Chondrocyte (in vitro differentiated cells): ENCODE data around the gene MDM1. TPM values are rescaled to one million over a fixed set of nuclear protein-coding genes. Genes with fewer than 3 reads are reported as not detected.

ENCODE experiments used
- DNase-seq: peaks from one replicate; pipeline ENCODE4 v3.0.0; 2021; ENCODE audit warnings: mixed read lengths, low spot score
- H3K27ac Mint-ChIP-seq: one replicate; pipeline ENCODE4 v1.8.0; 2021; ENCODE audit warnings: mild to moderate bottlenecking, moderate library complexity, mixed read lengths; ENCODE audit not compliant: unreplicated experiment
- H3K27me3 Mint-ChIP-seq: 2 replicates; pipeline ENCODE4 v1.8.0; 2021; ENCODE audit warnings: low read depth, mixed read lengths
- H3K36me3 Mint-ChIP-seq: 2 replicates; pipeline ENCODE4 v1.8.0; 2021; ENCODE audit warnings: low read depth, mixed read lengths
- H3K4me1 Mint-ChIP-seq: 2 replicates; pipeline ENCODE4 v1.8.0; 2021; ENCODE audit warnings: low read depth, mild to moderate bottlenecking, mixed read lengths
- H3K4me3 Mint-ChIP-seq: one replicate; pipeline ENCODE4 v1.8.0; 2021; ENCODE audit warnings: mild to moderate bottlenecking, moderate library complexity, mixed read lengths; ENCODE audit not compliant: unreplicated experiment
- H3K9me3 Mint-ChIP-seq: 2 replicates; pipeline ENCODE4 v1.8.0; 2021; ENCODE audit warnings: low read depth, mixed read lengths
- CTCF ChIP-seq: fragments of 200-600 bp; sonication (generic); IDR thresholded peaks from 2 replicates; pipeline ENCODE4 v1.5.0; 2021; ENCODE audit warnings: antibody characterized with exemption, mild to moderate bottlenecking, moderate library complexity
- total RNA-seq: library from RNA; stranded (reverse); gene quantifications from 3 replicates; pipeline ENCODE4 v1.2.1, GENCODE V29; 2021

The MDM1 gene
- total RNA-seq, 1 donor from 2014 or later: 9.5 TPM

GRCh38 chr12:68260153-68260552 lies 72.0 kb downstream of the MDM1 start:
- Mint-ChIP-seq H3K4me1 (peaks cover 48% of the 10 kb centered on the region), H3K9me3 (no peaks in the 10 kb centered on the region), H3K36me3 (no peaks in the 10 kb centered on the region), H3K27me3 (no peaks in the 10 kb centered on the region), H3K4me3 (no peak overlapping the region), H3K27ac (no peak overlapping the region)
- no peak for TF ChIP-seq CTCF
- DNase-seq: no peak

GRCh38 chr12:68259318-68259940 lies 72.7 kb downstream of the MDM1 start:
- Mint-ChIP-seq H3K4me1 (peaks cover 41% of the 10 kb centered on the region), H3K9me3 (no peaks in the 10 kb centered on the region), H3K4me3 (no peak overlapping the region), H3K36me3 (no peaks in the 10 kb centered on the region), H3K27me3 (no peaks in the 10 kb centered on the region), H3K27ac (peak overlapping the region; percentile 71)
- DNase-seq: no peak
- TF ChIP-seq CTCF: no peak

GRCh38 chr12:68253504-68253903 lies 78.7 kb downstream of the MDM1 start, which contains the start of gene IL22:
IL22 (minus strand) TSS chr12:68253604; CDS start chr12:68253448, 156 bp downstream.
- Mint-ChIP-seq H3K36me3 (no peaks in the 10 kb centered on the region), H3K9me3 (no peaks in the 10 kb centered on the region), H3K4me1 (peaks cover under 1% of the 10 kb centered on the region), H3K27ac (no peak within 1 kb of the TSS), H3K27me3 (no peaks in the 10 kb centered on the region), H3K4me3 (no peak within 1 kb of the TSS)
- DNase-seq: no peak
- no peak for TF ChIP-seq CTCF

GRCh38 chr12:68252077-68252476 lies 80.1 kb downstream of the MDM1 start:
- no peak overlapping the region for H3K27ac Mint-ChIP-seq
- no peaks in the 10 kb centered on the region for H3K27me3 Mint-ChIP-seq
- no peaks in the 10 kb centered on the region for H3K4me1 Mint-ChIP-seq
- H3K4me3 Mint-ChIP-seq: no peak overlapping the region
- no peaks in the 10 kb centered on the region for H3K9me3 Mint-ChIP-seq
- no peak for TF ChIP-seq CTCF
- no peaks in the 10 kb centered on the region for H3K36me3 Mint-ChIP-seq
- DNase-seq: no peak

GRCh38 chr12:68250454-68250853 lies 81.7 kb downstream of the MDM1 start:
- Mint-ChIP-seq H3K27ac (no peak overlapping the region), H3K36me3 (no peaks in the 10 kb centered on the region), H3K4me1 (peaks cover 8% of the 10 kb centered on the region), H3K27me3 (no peaks in the 10 kb centered on the region), H3K4me3 (no peak overlapping the region), H3K9me3 (no peaks in the 10 kb centered on the region)
- no peak for TF ChIP-seq CTCF
- no peak for DNase-seq
